Activated gamma-delta T cell treated with anti-CD3 and anti-CD28 coated beads, Interleukin-2, amount 50 U/mL, for 16 hours (primary cell): ENCODE results near the gene KCNQ1.

ENCODE experiments used
- DNase-seq: peaks from one replicate; pipeline ENCODE4 v3.0.0-alpha.2; 2020; ENCODE audit warnings: low read depth

The KCNQ1 gene

GRCh38 chr11:2411446-2412305, 33.1 kb upstream of the KCNQ1 start:
- DNase-seq = no peak

- no peak for DNase-seq
Observed at GRCh38 chr11:2412323-2412722, 32.5 kb upstream of the KCNQ1 start.

GRCh38 chr11:2413742-2414579, 30.8 kb upstream of the KCNQ1 start:
- DNase-seq = no peak

- no peak for DNase-seq
Observed at GRCh38 chr11:2414616-2415015, 30.2 kb upstream of the KCNQ1 start.

- DNase-seq = no peak
Observed at GRCh38 chr11:2415171-2415570, 29.6 kb upstream of the KCNQ1 start.

GRCh38 chr11:2415601-2416380, 29.0 kb upstream of the KCNQ1 start:
- DNase-seq = no peak

GRCh38 chr11:2416765-2417164, 28.0 kb upstream of the KCNQ1 start:
- no peak for DNase-seq

- DNase-seq = no peak
Observed at GRCh38 chr11:2417856-2418692, 26.7 kb upstream of the KCNQ1 start.

- no peak for DNase-seq
Observed at GRCh38 chr11:2418693-2419360, 26.0 kb upstream of the KCNQ1 start.

- DNase-seq = peak; percentile 45
Observed at GRCh38 chr11:2419638-2420501, 24.9 kb upstream of the KCNQ1 start.

GRCh38 chr11:2420502-2421225, 24.1 kb upstream of the KCNQ1 start:
- peak; percentile 43 for DNase-seq

GRCh38 chr11:2421226-2421994, 23.4 kb upstream of the KCNQ1 start:
- DNase-seq = no peak

- no peak for DNase-seq
Observed at GRCh38 chr11:2421996-2422395, 22.8 kb upstream of the KCNQ1 start.

- DNase-seq = no peak
Observed at GRCh38 chr11:2422461-2423156, 22.2 kb upstream of the KCNQ1 start.

- no peak for DNase-seq
Observed at GRCh38 chr11:2423157-2424025, 21.4 kb upstream of the KCNQ1 start.

GRCh38 chr11:2424811-2425495, 19.9 kb upstream of the KCNQ1 start:
- DNase-seq = no peak
